ENCODE results near the gene CD177. TPM values are rescaled to one million over a fixed set of nuclear protein-coding genes. Genes with fewer than 3 reads are reported as not detected.

CD177 gene
- total and polyA plus RNA-seq, 9 of the 15 experiments (the other 6 are each of a cell fraction or from before 2014, with no cell fraction given): not detected

DNA sequence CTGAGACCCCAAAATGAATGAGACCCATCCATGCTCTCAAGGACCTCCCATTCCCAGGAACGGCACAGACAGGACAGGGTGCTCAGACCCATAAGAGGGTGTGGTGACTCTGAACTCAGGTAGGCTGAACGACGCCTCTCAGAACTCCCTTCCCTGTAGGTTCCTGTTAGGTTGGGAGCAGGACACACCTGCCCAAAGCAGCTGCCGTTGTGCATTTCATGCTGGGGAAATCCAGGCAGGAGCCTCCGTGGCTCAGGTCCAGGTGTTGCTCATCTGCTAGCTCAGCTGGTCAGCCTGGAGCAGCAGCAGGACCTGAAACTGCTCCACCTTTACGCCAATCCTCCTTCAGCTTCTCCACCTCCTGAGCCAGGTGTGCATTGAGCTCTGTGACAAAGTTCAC lies 42.1 kb downstream of the CD177 start (continued):
- TF ChIP-seq, protein P1, sequence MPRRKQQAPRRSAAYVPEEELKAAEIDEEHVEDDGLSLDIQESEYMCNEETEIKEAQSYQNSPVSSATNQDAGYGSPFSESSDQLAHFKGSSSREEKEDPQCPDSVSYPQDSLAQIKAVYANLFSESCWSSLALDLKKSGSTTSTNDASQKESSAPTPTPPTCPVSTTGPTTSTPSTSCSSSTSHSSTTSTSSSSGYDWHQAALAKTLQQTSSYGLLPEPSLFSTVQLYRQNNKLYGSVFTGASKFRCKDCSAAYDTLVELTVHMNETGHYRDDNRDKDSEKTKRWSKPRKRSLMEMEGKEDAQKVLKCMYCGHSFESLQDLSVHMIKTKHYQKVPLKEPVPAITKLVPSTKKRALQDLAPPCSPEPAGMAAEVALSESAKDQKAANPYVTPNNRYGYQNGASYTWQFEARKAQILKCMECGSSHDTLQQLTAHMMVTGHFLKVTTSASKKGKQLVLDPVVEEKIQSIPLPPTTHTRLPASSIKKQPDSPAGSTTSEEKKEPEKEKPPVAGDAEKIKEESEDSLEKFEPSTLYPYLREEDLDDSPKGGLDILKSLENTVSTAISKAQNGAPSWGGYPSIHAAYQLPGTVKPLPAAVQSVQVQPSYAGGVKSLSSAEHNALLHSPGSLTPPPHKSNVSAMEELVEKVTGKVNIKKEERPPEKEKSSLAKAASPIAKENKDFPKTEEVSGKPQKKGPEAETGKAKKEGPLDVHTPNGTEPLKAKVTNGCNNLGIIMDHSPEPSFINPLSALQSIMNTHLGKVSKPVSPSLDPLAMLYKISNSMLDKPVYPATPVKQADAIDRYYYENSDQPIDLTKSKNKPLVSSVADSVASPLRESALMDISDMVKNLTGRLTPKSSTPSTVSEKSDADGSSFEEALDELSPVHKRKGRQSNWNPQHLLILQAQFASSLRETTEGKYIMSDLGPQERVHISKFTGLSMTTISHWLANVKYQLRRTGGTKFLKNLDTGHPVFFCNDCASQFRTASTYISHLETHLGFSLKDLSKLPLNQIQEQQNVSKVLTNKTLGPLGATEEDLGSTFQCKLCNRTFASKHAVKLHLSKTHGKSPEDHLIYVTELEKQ (CRISPR knock-in tag; IDR thresholded peaks at IDR 0.05): no peak
- TF ChIP-seq ZNF384 (IDR thresholded peaks at IDR 0.05; ENCODE audit: low read depth, low read length): no peak
- TF ChIP-seq, protein P2, sequence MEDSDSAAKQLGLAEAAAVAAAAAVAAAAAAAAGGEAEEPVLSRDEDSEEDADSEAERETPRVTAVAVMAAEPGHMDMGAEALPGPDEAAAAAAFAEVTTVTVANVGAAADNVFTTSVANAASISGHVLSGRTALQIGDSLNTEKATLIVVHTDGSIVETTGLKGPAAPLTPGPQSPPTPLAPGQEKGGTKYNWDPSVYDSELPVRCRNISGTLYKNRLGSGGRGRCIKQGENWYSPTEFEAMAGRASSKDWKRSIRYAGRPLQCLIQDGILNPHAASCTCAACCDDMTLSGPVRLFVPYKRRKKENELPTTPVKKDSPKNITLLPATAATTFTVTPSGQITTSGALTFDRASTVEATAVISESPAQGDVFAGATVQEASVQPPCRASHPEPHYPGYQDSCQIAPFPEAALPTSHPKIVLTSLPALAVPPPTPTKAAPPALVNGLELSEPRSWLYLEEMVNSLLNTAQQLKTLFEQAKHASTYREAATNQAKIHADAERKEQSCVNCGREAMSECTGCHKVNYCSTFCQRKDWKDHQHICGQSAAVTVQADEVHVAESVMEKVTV (CRISPR knock-in tag; IDR thresholded peaks at IDR 0.05): no peak

- in situ Hi-C loops (cut with MboI) (no loop called here), intact Hi-C loops (cut with micrococcal nuclease) (no loop called here)
- Histone ChIP-seq H3K36me3 (ENCODE audit: control insufficient read depth, insufficient read depth, low read length) (no peaks in the 10 kb centered on the region), H2AFZ (ENCODE audit: low read depth, low read length) (no peak overlapping the region), H3K9me1 (ENCODE audit: control insufficient read depth, insufficient read depth, low read length) (peaks cover 4% of the 10 kb centered on the region), H3K79me2 (ENCODE audit: control insufficient read depth, insufficient read depth, low read length) (no peaks in the 10 kb centered on the region), H3K9ac (ENCODE audit: insufficient read depth in 1 of 2, low read depth in 2 of 2, low read length in 2 of 2) (no peak overlapping the region), H3K4me3 (no peak overlapping the region), H3K4me1 (replicated peaks in 1 of 2; ENCODE audit: control insufficient read depth in 2 of 2, insufficient read depth in 2 of 2, low read length in 2 of 2) (peaks cover 0 to 10% of the 10 kb centered on the region in 2 experiments; a peak in 3 of 5 replicates), H3K27ac (ENCODE audit: extremely low read depth, low read depth, low read length) (no peak overlapping the region), H3K9me3 (replicated peaks; ENCODE audit: control insufficient read depth, insufficient read depth, low read depth, low read length) (no peaks in the 10 kb centered on the region), H3K4me2 (ENCODE audit: insufficient read depth, low read length) (no peak overlapping the region), H4K20me1 (replicated peaks; ENCODE audit: control insufficient read depth, insufficient read depth, low read length) (no peaks in the 10 kb centered on the region), H3K27me3 (ENCODE audit: control insufficient read depth in 2 of 2, insufficient read depth in 2 of 2, low read length in 2 of 2) (peaks cover 19 to 22% of the 10 kb centered on the region in 2 experiments; a peak in 4 of 5 replicates)
- ATAC-seq: no peak
- ChIA-PET CTCF (ENCODE audit: low intra/inter-chr PET ratio) (no interaction called here), POLR2A (interaction anchor here (1.4 kb wide), 1 partner anchor 12 kb away, joined by 4 read pairs; no protein-coding TSS in a partner anchor)
- FAIRE-seq: no peak
- BruUV-seq (replicated peaks): no TSS peak
- TF ChIP-seq ZNF347 (CRISPR knock-in tag; IDR thresholded peaks at IDR 0.05; ENCODE audit: low read depth): no peak
- no peak for DNase-seq (ENCODE audit: extremely low read depth in 1 of 4, low spot score in 3 of 4)
- WGBS (ENCODE audit: insufficient coverage, low coverage, missing lambda C conversion rate): 22% methylated on average over 20 of the region's 24 CpGs
Observed at GRCh38 chr19:43406297-43406696, 52.8 kb downstream of the CD177 start.
